H1 (cell line): ENCODE results near the gene TRIM38. TPM values are rescaled to one million over a fixed set of nuclear protein-coding genes. Genes with fewer than 3 reads are reported as not detected.

ENCODE experiments used
- CTCF ChIA-PET: fragments of 300-600 bp; sonication (Branson Sonifier 250); formaldehyde crosslinking; loops from one replicate; lab custom pipeline; 2021; ENCODE audit not compliant: partially characterized antibody; lab: Charles Lee
- POLR2A ChIA-PET: fragments of 300-600 bp; sonication (Branson Sonifier 250); formaldehyde crosslinking; loops from one replicate; lab custom pipeline; 2021; ENCODE audit warnings: inconsistent platforms; ENCODE audit not compliant: partially characterized antibody; lab: Charles Lee
- DNase-seq, 2 experiments: peaks; one replicate each; pipeline versions ENCODE4 v3.0.0 to v3.0.0-alpha.2; 2010 to 2022; ENCODE audit warnings: low spot score in 2 of 2, low read depth in 1 of 2, mixed read lengths in 1 of 2
- FAIRE-seq: peaks from 2 replicates; lab custom pipeline; 2011; peaks lifted over from hg19 to GRCh38; lab: Jason Lieb, UNC
- H2AFZ ChIP-seq: 2 replicates; pipeline ENCODE4 v1.8.1; 2012; ENCODE audit warnings: low read length, inconsistent platforms
- H2AK5ac ChIP-seq: 2 replicates; pipeline ENCODE4 v1.6.1; 2013; ENCODE audit warnings: low read depth, low read length
- H2BK120ac ChIP-seq: replicated peaks from 2 replicates; pipeline ENCODE3; 2013; ENCODE audit warnings: low read depth, low read length, inconsistent platforms
- H2BK12ac ChIP-seq: 2 replicates; pipeline ENCODE4 v1.6.1; 2013; ENCODE audit warnings: low read depth, low read length
- H2BK15ac ChIP-seq: 2 replicates; pipeline ENCODE4 v1.6.1; 2013; ENCODE audit warnings: low read length
- H2BK20ac ChIP-seq: 2 replicates; pipeline ENCODE4 v1.6.1; 2013; ENCODE audit warnings: low read length
- H2BK5ac ChIP-seq: 2 replicates; pipeline ENCODE4 v1.6.1; 2013; ENCODE audit warnings: low read depth, low read length
- H3K14ac ChIP-seq: 2 replicates; pipeline ENCODE4 v1.6.1; 2013; ENCODE audit warnings: inconsistent platforms; ENCODE audit not compliant: insufficient read length
- H3K18ac ChIP-seq: 2 replicates; pipeline ENCODE4 v1.6.1; 2013; ENCODE audit warnings: low read length; ENCODE audit errors: extremely low read depth
- H3K23ac ChIP-seq: 2 replicates; pipeline ENCODE4 v1.6.1; 2013; ENCODE audit warnings: inconsistent platforms; ENCODE audit not compliant: insufficient read length
- H3K23me2 ChIP-seq: 2 replicates; pipeline ENCODE4 v1.6.1; 2013; ENCODE audit warnings: low read depth, low read length
- H3K27ac ChIP-seq: 2 replicates; pipeline ENCODE4 v1.6.1; 2011; ENCODE audit warnings: low read depth, low read length, inconsistent platforms
- H3K27me3 ChIP-seq, 4 experiments: replicated peaks in 1 of 4; 1 replicate in 1 of 4; 2 replicates in 3 of 4; pipeline versions ENCODE4 v1.6.1 to v1.8.1; 2011 to 2013; ENCODE audit warnings: low read length in 3 of 4, mild to moderate bottlenecking in 3 of 4, inconsistent platforms in 2 of 4, mixed read lengths in 2 of 4, moderate library complexity in 1 of 4; ENCODE audit not compliant: control insufficient read depth in 3 of 4, insufficient read depth in 3 of 4; ENCODE audit errors: extremely low read depth in 1 of 4
- H3K36me3 ChIP-seq, 4 experiments: 2 replicates each; pipeline versions ENCODE4 v1.6.1 to v1.8.1; 2011 to 2013; ENCODE audit warnings: mild to moderate bottlenecking in 4 of 4, low read length in 3 of 4, moderate library complexity in 2 of 4, control low read depth in 1 of 4, inconsistent platforms in 1 of 4; ENCODE audit not compliant: insufficient read depth in 4 of 4, control insufficient read depth in 2 of 4
- H3K4ac ChIP-seq: replicated peaks from 2 replicates; pipeline ENCODE3; 2013; ENCODE audit warnings: low read length, low read depth, mixed read lengths, inconsistent platforms; ENCODE audit not compliant: insufficient read length
- H3K4me1 ChIP-seq, 4 experiments: replicated peaks in 1 of 4; 1 replicate in 1 of 4; 2 replicates in 3 of 4; pipeline versions ENCODE4 v1.6.1 to v1.8.1; 2011 to 2013; ENCODE audit warnings: low read length in 3 of 4, inconsistent platforms in 2 of 4, mixed read lengths in 1 of 4; ENCODE audit not compliant: insufficient read depth in 4 of 4, control insufficient read depth in 3 of 4
- H3K4me2 ChIP-seq, 2 experiments: 2 replicates each; pipeline versions ENCODE4 v1.6.1 to v1.8.1; 2011 to 2013; ENCODE audit warnings: low read depth in 2 of 2, low read length in 2 of 2, control low read depth in 1 of 2, inconsistent platforms in 1 of 2, mild to moderate bottlenecking in 1 of 2; ENCODE audit not compliant: insufficient read depth in 1 of 2
- H3K4me3 ChIP-seq, 4 experiments: fragments of 200-600, 300-600 bp in 1 of 4; sonication (generic), shearing (Covaris generic), sonication (Bioruptor Twin) in 1 of 4; 2 replicates each; pipeline versions ENCODE4 v1.5.1 to v1.8.1; 2011 to 2016; ENCODE audit warnings: low read length in 4 of 4, low read depth in 3 of 4, control low read depth in 2 of 4, inconsistent platforms in 2 of 4, mild to moderate bottlenecking in 2 of 4, mixed read lengths in 1 of 4, moderate library complexity in 1 of 4; ENCODE audit not compliant: insufficient read depth in 2 of 4; ENCODE audit errors: extremely low read depth in 1 of 4
- H3K56ac ChIP-seq: replicated peaks from 2 replicates; pipeline ENCODE3; 2013; ENCODE audit warnings: low read depth, mild to moderate bottlenecking, mixed read lengths, low read length, inconsistent platforms; ENCODE audit not compliant: insufficient read length
- H3K79me1 ChIP-seq: 2 replicates; pipeline ENCODE4 v1.6.1; 2013; ENCODE audit warnings: low read depth, low read length, control low read depth
- H3K79me2 ChIP-seq, 2 experiments: 2 replicates each; pipeline versions ENCODE4 v1.6.1 to v1.8.1; 2012 to 2013; ENCODE audit warnings: low read length in 2 of 2, mild to moderate bottlenecking in 2 of 2, inconsistent platforms in 1 of 2; ENCODE audit not compliant: insufficient read depth in 2 of 2, control insufficient read depth in 1 of 2
- H3K9ac ChIP-seq, 4 experiments: replicated peaks in 1 of 4; 1 replicate in 1 of 4; 2 replicates in 3 of 4; pipeline versions ENCODE4 v1.6.1 to v1.8.1; 2011 to 2013; ENCODE audit warnings: low read depth in 3 of 4, low read length in 3 of 4, control low read depth in 2 of 4, mild to moderate bottlenecking in 2 of 4, moderate library complexity in 2 of 4, inconsistent platforms in 1 of 4; ENCODE audit errors: extremely low read depth in 1 of 4
- H3K9me3 ChIP-seq, 2 experiments: 2 replicates each; pipeline versions ENCODE4 v1.6.1 to v1.8.1; 2012 to 2013; ENCODE audit warnings: mild to moderate bottlenecking in 2 of 2, moderate library complexity in 2 of 2, control low read depth in 1 of 2, inconsistent platforms in 1 of 2, low read depth in 1 of 2, low read length in 1 of 2, mixed read lengths in 1 of 2; ENCODE audit not compliant: insufficient read depth in 2 of 2
- H4K20me1 ChIP-seq, 2 experiments: replicated peaks in 1 of 2; 2 replicates each; pipeline versions ENCODE3 to v1.8.1; 2011 to 2013; ENCODE audit warnings: inconsistent platforms in 2 of 2, low read length in 2 of 2, mild to moderate bottlenecking in 1 of 2; ENCODE audit not compliant: insufficient read depth in 2 of 2, control insufficient read depth in 1 of 2
- H4K5ac ChIP-seq: 2 replicates; pipeline ENCODE4 v1.6.1; 2013; ENCODE audit warnings: low read length, low read depth, mixed read lengths, inconsistent platforms; ENCODE audit not compliant: insufficient read length
- H4K8ac ChIP-seq: 2 replicates; pipeline ENCODE4 v1.8.0; 2013; ENCODE audit warnings: mild to moderate bottlenecking, moderate library complexity, low read length, inconsistent platforms; ENCODE audit not compliant: insufficient read depth; ENCODE audit errors: extremely low read depth
- H4K91ac ChIP-seq: replicated peaks from 2 replicates; pipeline ENCODE3; 2013; ENCODE audit warnings: low read length, mixed read lengths, inconsistent platforms; ENCODE audit not compliant: insufficient read length
- CREB1 ChIP-seq: IDR thresholded peaks from 2 replicates; pipeline ENCODE4 v1.6.1; 2012; ENCODE audit warnings: inconsistent platforms
- PHF8 ChIP-seq: fragments of 200-600 bp; sonication (generic); conservative IDR thresholded peaks from 2 replicates; pipeline ENCODE4 v1.7.1; 2012; ENCODE audit warnings: low read depth, mild to moderate bottlenecking, inconsistent platforms, low read length, moderate library complexity
- RBBP5 ChIP-seq: IDR thresholded peaks from 2 replicates; pipeline ENCODE4 v1.7.1; 2012; ENCODE audit warnings: low read depth, mild to moderate bottlenecking, inconsistent platforms, low read length, moderate library complexity, borderline replicate concordance
- YY1 ChIP-seq: IDR thresholded peaks from 2 replicates; pipeline ENCODE4 v1.6.1; 2011; ENCODE audit warnings: low read depth, mild to moderate bottlenecking, low read length
- WGBS, 2 experiments: shearing (Covaris generic) in 1 of 2; methylation state at CpG; one replicate each; pipeline versions ENCODE4 v1.1.6 to v1.1.7; 2013 to 2015; ENCODE audit warnings: low lambda C conversion rate in 2 of 2, mixed read lengths in 2 of 2, inconsistent platforms in 1 of 2, low coverage in 1 of 2, missing lambda C conversion rate in 1 of 2; ENCODE audit not compliant: insufficient replicate concordance in 2 of 2, insufficient coverage in 1 of 2, insufficient read length in 1 of 2; ENCODE audit errors: extremely low coverage in 1 of 2, missing lambda C conversion rate in 1 of 2; 5-methylcytosine and 5-hydroxymethylcytosine counted together
- polyA plus RNA-seq, 7 experiments: library from polyadenylated mRNA; depleted of rRNA in 3 of 7; stranded (reverse) in 5 of 7; unstranded in 2 of 7; fragments of >200 nt in 5 of 7; fragments of 200-250 nt in 2 of 7; gene quantifications; 1 replicate in 5 of 7; 2 replicates in 1 of 7; 4 replicates in 1 of 7; pipeline versions ENCODE4 v1.2.1 to v1.2.3, GENCODE V29; 2011 to 2013; ENCODE audit warnings: missing spikeins in 2 of 7, mixed read lengths in 2 of 7
- total RNA-seq: library from RNA; stranded (reverse); fragmentation: NEBNext Ultra II Directional; extraction: Animal tissue kit (Norgen Biotek cat#: 25700); gene quantifications from 2 replicates; pipeline ENCODE4 v1.2.1, GENCODE V29; 2021

TRIM38 gene
- total and polyA plus RNA-seq, 2 of the 8 experiments (the other 6 are each of a cell fraction or from before 2014, with no cell fraction given) = 0.43 to 0.56 TPM

- CTCF ChIA-PET = interaction anchor here (8.9 kb wide), 1 partner anchor 16 kb away, joined by 67 read pairs; no protein-coding TSS in a partner anchor
- peak overlapping the region; percentile 70 for H3K56ac ChIP-seq
- H3K23me2 ChIP-seq = peaks cover 8% of the 10 kb centered on the region
- H3K4me2 ChIP-seq = peak overlapping the region in 1 of 2 experiments; percentile 99; a peak in 2 of 4 replicates
- peak overlapping the region; percentile 98 for H2BK120ac ChIP-seq
- H4K20me1 ChIP-seq = no peaks in the 10 kb centered on the region
- H2BK15ac ChIP-seq = no peak overlapping the region; the same call in 1 of the 2 replicates
- peak overlapping the region in 2 of 4 experiments; percentile 72 to 94; a peak in 5 of 8 replicates for H3K4me3 ChIP-seq
- H3K79me2 ChIP-seq = no peaks in the 10 kb centered on the region
- no peak for TF ChIP-seq PHF8
- TF ChIP-seq CREB1 = no peak
- peak; percentile 81; the same call in 1 of the 2 replicates for TF ChIP-seq YY1
- TF ChIP-seq RBBP5 = no peak
- POLR2A ChIA-PET = interaction anchor here (0.8 to 32.8 kb wide), 19 partner anchors 10 to 1853 kb away, joined by 3 to 1982 read pairs (median 32); a partner anchor contains a TSS
- peaks cover 2 to 11% (median 5%) of the 10 kb centered on the region in 4 experiments; a peak in 4 of 7 replicates for H3K4me1 ChIP-seq
- peak overlapping the region; percentile 80; the same call in 1 of the 2 replicates for H2BK5ac ChIP-seq
- no peak for FAIRE-seq
- H4K5ac ChIP-seq = peak overlapping the region; percentile 89
- peak overlapping the region; percentile 91 for H4K91ac ChIP-seq
- WGBS, 2 experiments = 69% methylated on average over 9 of the region's 9 CpGs; no CpG with 5 or more reads in 1 of the 2 experiments
- no peak overlapping the region for H3K14ac ChIP-seq
- no peak overlapping the region; the same call in 1 of the 2 replicates for H4K8ac ChIP-seq
- no peak overlapping the region for H3K23ac ChIP-seq
- no peak overlapping the region for H3K9ac ChIP-seq
- no peaks in the 10 kb centered on the region for H3K27me3 ChIP-seq
- DNase-seq = no peak
- no peak overlapping the region for H3K27ac ChIP-seq
- H2BK12ac ChIP-seq = no peak overlapping the region
- H2AK5ac ChIP-seq = no peak overlapping the region
- H3K4ac ChIP-seq = peak overlapping the region; percentile 96
- H3K36me3 ChIP-seq = no peaks in the 10 kb centered on the region
- peak overlapping the region; percentile 88 for H3K18ac ChIP-seq
- H2AFZ ChIP-seq = no peak overlapping the region
- H2BK20ac ChIP-seq = no peak overlapping the region; the same call in 1 of the 2 replicates
- no peaks in the 10 kb centered on the region for H3K79me1 ChIP-seq
- H3K9me3 ChIP-seq = no peaks in the 10 kb centered on the region; a peak in 1 of 4 replicates
Measured at GRCh38 chr6:26019261-26019830, 56.7 kb downstream of the TRIM38 start.
